PC-3 (cell line): ENCODE data around the gene RIPPLY2. TPM values are rescaled to one million over a fixed set of nuclear protein-coding genes. Genes with fewer than 3 reads are reported as not detected.
"Not testable (repeated sequence)": the region's sequence is repeated elsewhere in the genome, so short reads cannot be mapped to it uniquely, and the experiment has no call there.

Experiments used
- ATAC-seq: fragments of 200-7000 bp; cut with Tn5 transposase; 2 replicates; pipeline ENCODE4 v1.9.1; 2020; ENCODE audit warnings: mild to moderate bottlenecking, moderate library complexity
- BruUV-seq: library from RNA; stranded (reverse); fragments of 400-500 nt; replicated peaks from 2 replicates; lab custom pipeline; 2021; lab: Mats Ljungman, UMichigan
- CTCF ChIA-PET: fragments of 300-600 bp; sonication (Branson Sonifier 250); formaldehyde crosslinking; loops from one replicate; lab custom pipeline; 2022; ENCODE audit warnings: antibody characterized with exemption; lab: Charles Lee
- POLR2A ChIA-PET: fragments of 300-600 bp; sonication (Branson Sonifier 250); formaldehyde crosslinking; loops from one replicate; lab custom pipeline; 2022; ENCODE audit warnings: antibody characterized with exemption; ENCODE audit not compliant: unreplicated experiment; lab: Charles Lee
- DNase-seq: peaks from one replicate; pipeline ENCODE4 v3.0.0-alpha.2; 2015
- H2AFZ ChIP-seq: fragments of 300-600 bp; sonication (generic); 2 replicates; pipeline ENCODE4 v1.6.0; 2016; ENCODE audit warnings: antibody characterized with exemption, low read length
- H3F3A ChIP-seq: fragments of 300-600 bp; sonication (generic); one replicate; pipeline ENCODE4 v1.6.0; 2017; ENCODE audit warnings: antibody characterized with exemption, low read length, control low read depth, mild to moderate bottlenecking; ENCODE audit not compliant: unreplicated experiment
- H3K27ac ChIP-seq: fragments of 300-600 bp; sonication (generic); 2 replicates; pipeline ENCODE4 v1.5.1; 2016; ENCODE audit warnings: mild to moderate bottlenecking, low read length
- H3K27me3 ChIP-seq: fragments of 300-600 bp; sonication (generic); 2 replicates; pipeline ENCODE4 v1.6.1; 2016; ENCODE audit warnings: low read length, mixed read lengths
- H3K36me3 ChIP-seq: fragments of 300-600 bp; sonication (generic); 2 replicates; pipeline ENCODE4 v1.6.1; 2016; ENCODE audit warnings: low read depth, mixed run types, low read length, mixed read lengths
- H3K4me1 ChIP-seq: fragments of 300-600 bp; sonication (generic); 2 replicates; pipeline ENCODE4 v1.5.1; 2016; ENCODE audit warnings: low read length; ENCODE audit not compliant: insufficient read depth
- H3K4me2 ChIP-seq: fragments of 300-600 bp; sonication (generic); 2 replicates; pipeline ENCODE4 v1.6.0; 2016; ENCODE audit warnings: low read length
- H3K4me3 ChIP-seq: fragments of 300-600 bp; sonication (generic); 2 replicates; pipeline ENCODE4 v1.5.1; 2016; ENCODE audit warnings: mild to moderate bottlenecking, low read length, mixed read lengths
- H3K79me2 ChIP-seq: fragments of 300-600 bp; sonication (generic); 2 replicates; pipeline ENCODE4 v1.6.1; 2017; ENCODE audit warnings: low read length, mixed read lengths
- H3K9ac ChIP-seq: fragments of 300-600 bp; sonication (generic); 2 replicates; pipeline ENCODE4 v1.6.0; 2016; ENCODE audit warnings: mild to moderate bottlenecking, low read length
- H3K9me2 ChIP-seq: fragments of 300-600 bp; sonication (generic); replicated peaks from 2 replicates; pipeline ENCODE4 v1.6.1; 2016; ENCODE audit warnings: mixed run types, low read length, mixed read lengths
- H3K9me3 ChIP-seq: fragments of 300-600 bp; sonication (generic); 2 replicates; pipeline ENCODE4 v1.6.1; 2016; ENCODE audit warnings: low read length, mixed read lengths
- H4K20me1 ChIP-seq: fragments of 300-600 bp; sonication (generic); 2 replicates; pipeline ENCODE4 v1.6.1; 2016; ENCODE audit warnings: low read length, mixed read lengths
- CTCF ChIP-seq: fragments of 300-600 bp; sonication (generic); conservative IDR thresholded peaks from 2 replicates; pipeline ENCODE4 v1.5.1; 2017; ENCODE audit warnings: antibody characterized with exemption, low read depth, mild to moderate bottlenecking, low read length
- EZH2 ChIP-seq: fragments of 300-600 bp; sonication (generic); IDR thresholded peaks from one replicate; pipeline ENCODE4 v1.6.1; 2017; ENCODE audit warnings: antibody characterized with exemption, mild to moderate bottlenecking, low read length; ENCODE audit not compliant: unreplicated experiment
- EZH2phosphoT487 ChIP-seq: fragments of 300-600 bp; sonication (generic); IDR thresholded peaks from 2 replicates; pipeline ENCODE4 v1.6.1; 2018; ENCODE audit warnings: mild to moderate bottlenecking, antibody characterized with exemption, low read length, borderline replicate concordance
- intact Hi-C: fragments of 100-400 bp; cut with micrococcal nuclease; formaldehyde crosslinking; loops from 2 replicates; pipeline ENCODE4 v1.9.0; 2023
- total RNA-seq: library from RNA; depleted of rRNA; stranded (reverse); fragments of >200 nt; gene quantifications from 2 replicates; pipeline ENCODE4 v1.2.3, GENCODE V29; 2014

RIPPLY2 gene
- total RNA-seq, 1 experiment from 2014 or later: not detected

DNA sequence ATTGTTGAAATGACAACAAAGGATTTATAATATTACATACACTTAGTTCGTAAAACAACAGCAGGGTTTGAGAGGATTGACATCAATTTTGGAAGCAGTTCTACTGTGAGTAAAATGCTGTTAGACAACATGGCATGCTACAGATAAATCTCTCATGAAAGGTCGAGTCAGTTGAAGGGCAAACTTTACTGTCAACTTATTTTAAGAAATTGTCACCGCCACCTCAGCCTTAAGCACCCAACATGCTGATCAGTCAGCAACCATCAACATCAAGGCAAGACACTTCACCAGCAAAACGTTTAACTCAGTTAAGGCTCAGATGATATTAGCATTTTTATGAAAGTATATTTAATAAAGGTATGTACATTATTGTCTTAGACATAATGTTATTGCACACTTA is 37.4 kb downstream of the RIPPLY2 start:
- ATAC-seq: no peak
- POLR2A ChIA-PET: no interaction called here
- no peaks in the 10 kb centered on the region for H3F3A ChIP-seq
- H3K79me2 ChIP-seq: no peaks in the 10 kb centered on the region
- BruUV-seq: no TSS peak
- no peak for TF ChIP-seq CTCF
- no peak for TF ChIP-seq EZH2
- TF ChIP-seq EZH2phosphoT487: no peak
- H3K4me3 ChIP-seq: no peak overlapping the region
- no peak overlapping the region for H3K27ac ChIP-seq
- H4K20me1 ChIP-seq: no peaks in the 10 kb centered on the region
- DNase-seq: no peak
- intact Hi-C loops: no loop called here
- no peaks in the 10 kb centered on the region for H3K36me3 ChIP-seq
- no peak overlapping the region for H2AFZ ChIP-seq
- H3K4me2 ChIP-seq: no peak overlapping the region
- no peaks in the 10 kb centered on the region for H3K9me2 ChIP-seq
- H3K9ac ChIP-seq: no peak overlapping the region
- no peaks in the 10 kb centered on the region for H3K9me3 ChIP-seq
- CTCF ChIA-PET: no interaction called here
- H3K4me1 ChIP-seq: no peaks in the 10 kb centered on the region
- no peaks in the 10 kb centered on the region for H3K27me3 ChIP-seq

DNA sequence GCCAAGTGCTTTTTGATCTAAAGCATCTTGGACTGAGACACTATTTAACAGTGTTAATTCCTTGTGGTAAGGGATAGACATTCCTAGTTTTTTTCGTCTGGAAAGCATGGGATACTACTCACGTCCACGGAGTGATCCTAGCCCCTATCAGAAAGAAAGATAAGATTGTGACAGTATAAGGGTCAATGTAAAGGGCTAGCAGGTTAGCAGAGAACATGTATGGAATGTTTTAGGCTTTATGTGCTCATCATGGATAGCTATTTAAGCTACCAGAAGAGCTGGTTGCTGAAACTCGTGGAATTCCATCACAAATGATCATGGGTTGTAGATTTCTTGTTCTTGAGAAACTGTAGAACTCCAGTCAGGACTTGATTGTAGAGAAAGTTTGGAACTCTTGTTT is 38.4 kb downstream of the RIPPLY2 start:
- Histone ChIP-seq H2AFZ (no peak overlapping the region), H3K9me3 (no peaks in the 10 kb centered on the region), H3K9ac (no peak overlapping the region), H3K4me3 (no peak overlapping the region), H3K27me3 (no peaks in the 10 kb centered on the region), H3F3A (no peaks in the 10 kb centered on the region), H3K79me2 (no peaks in the 10 kb centered on the region), H3K27ac (no peak overlapping the region), H3K4me1 (no peaks in the 10 kb centered on the region), H3K4me2 (no peak overlapping the region), H3K36me3 (no peaks in the 10 kb centered on the region), H4K20me1 (no peaks in the 10 kb centered on the region), H3K9me2 (no peaks in the 10 kb centered on the region)
- ATAC-seq (no peak), DNase-seq (no peak)
- ChIA-PET POLR2A (no interaction called here), CTCF (no interaction called here)
- intact Hi-C loops: no loop called here
- TF ChIP-seq EZH2 (no peak), CTCF (no peak), EZH2phosphoT487 (no peak)
- no TSS peak for BruUV-seq

GRCh38 chr6:83893024-83893423 is 39.9 kb downstream of the RIPPLY2 start:
- H3K27me3 ChIP-seq: no peaks in the 10 kb centered on the region
- TF ChIP-seq CTCF: no peak
- TF ChIP-seq EZH2phosphoT487: no peak
- TF ChIP-seq EZH2: no peak
- H3K9me2 ChIP-seq: no peaks in the 10 kb centered on the region
- no peaks in the 10 kb centered on the region for H4K20me1 ChIP-seq
- no peaks in the 10 kb centered on the region for H3K79me2 ChIP-seq
- no peak overlapping the region for H3K4me2 ChIP-seq
- H2AFZ ChIP-seq: no peak overlapping the region
- POLR2A ChIA-PET: no interaction called here
- no peak for DNase-seq
- no peak overlapping the region for H3K9ac ChIP-seq
- no peak for ATAC-seq
- intact Hi-C loops: no loop called here
- H3K4me3 ChIP-seq: no peak overlapping the region
- no peaks in the 10 kb centered on the region for H3K4me1 ChIP-seq
- H3F3A ChIP-seq: no peaks in the 10 kb centered on the region
- H3K27ac ChIP-seq: no peak overlapping the region
- no TSS peak for BruUV-seq
- no peaks in the 10 kb centered on the region for H3K36me3 ChIP-seq
- CTCF ChIA-PET: no interaction called here
- no peaks in the 10 kb centered on the region for H3K9me3 ChIP-seq

DNA sequence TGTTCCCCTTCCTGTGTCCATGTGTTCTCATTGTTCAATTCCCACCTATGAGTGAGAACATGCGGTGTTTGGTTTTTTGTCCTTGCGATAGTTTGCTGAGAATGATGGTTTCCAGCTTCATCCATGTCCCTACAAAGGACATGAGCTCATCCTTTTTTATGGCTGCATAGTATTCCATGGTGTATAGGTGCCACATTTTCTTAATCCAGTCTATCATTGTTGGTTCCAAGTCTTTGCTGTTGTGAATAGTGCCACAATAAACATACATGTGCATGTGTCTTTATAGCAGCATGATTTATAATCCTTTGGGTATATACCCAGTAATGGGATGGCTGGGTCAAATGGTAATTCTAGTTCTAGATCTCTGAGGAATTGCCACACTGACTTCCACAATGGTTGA is 43.9 kb downstream of the RIPPLY2 start:
- H3K9me2 ChIP-seq, H3K4me2 ChIP-seq, intact Hi-C loops, DNase-seq, H3K27me3 ChIP-seq, POLR2A ChIA-PET, H3K27ac ChIP-seq, H3K4me3 ChIP-seq, ATAC-seq, H3K79me2 ChIP-seq, H4K20me1 ChIP-seq, H3K9ac ChIP-seq, H3K9me3 ChIP-seq, CTCF ChIA-PET, H3K36me3 ChIP-seq, H3F3A ChIP-seq, H3K4me1 ChIP-seq, BruUV-seq, H2AFZ ChIP-seq: not testable (repeated sequence)
